ENCODE results near the gene SORCS2.

Gene SORCS2

GRCh38 chr4:7710576-7711306, 518.4 kb downstream of the SORCS2 start:
- Mint-ChIP-seq H3K4me1 (ENCODE audit: low read depth) (no peaks in the 10 kb centered on the region), H3K36me3 (ENCODE audit: low read depth) (no peaks in the 10 kb centered on the region), H3K4me3 (no peak overlapping the region), H3K27ac (no peak overlapping the region), H3K9me3 (no peaks in the 10 kb centered on the region), H3K27me3 (ENCODE audit: low read depth) (no peaks in the 10 kb centered on the region)

- H3K4me3 Mint-ChIP-seq: no peak overlapping the region
- no peaks in the 10 kb centered on the region for H3K27me3 Mint-ChIP-seq (ENCODE audit: low read depth)
- no peak overlapping the region for H3K27ac Mint-ChIP-seq
- no peaks in the 10 kb centered on the region for H3K9me3 Mint-ChIP-seq
- no peaks in the 10 kb centered on the region for H3K36me3 Mint-ChIP-seq (ENCODE audit: low read depth)
- no peaks in the 10 kb centered on the region for H3K4me1 Mint-ChIP-seq (ENCODE audit: low read depth)
Measured at GRCh38 chr4:7711307-7711963, 519.1 kb downstream of the SORCS2 start.

- Mint-ChIP-seq H3K27me3 (ENCODE audit: low read depth) (no peaks in the 10 kb centered on the region), H3K4me3 (no peak overlapping the region), H3K9me3 (no peaks in the 10 kb centered on the region), H3K4me1 (ENCODE audit: low read depth) (no peaks in the 10 kb centered on the region), H3K36me3 (ENCODE audit: low read depth) (no peaks in the 10 kb centered on the region), H3K27ac (no peak overlapping the region)
Measured at GRCh38 chr4:7712021-7712671, 519.8 kb downstream of the SORCS2 start.

GRCh38 chr4:7713757-7714156, 521.4 kb downstream of the SORCS2 start:
- Mint-ChIP-seq H3K27me3 (ENCODE audit: low read depth) (no peaks in the 10 kb centered on the region), H3K9me3 (no peaks in the 10 kb centered on the region)

GRCh38 chr4:7714176-7714575, 521.8 kb downstream of the SORCS2 start:
- Mint-ChIP-seq H3K36me3 (ENCODE audit: low read depth) (no peaks in the 10 kb centered on the region), H3K27me3 (ENCODE audit: low read depth) (no peaks in the 10 kb centered on the region), H3K4me1 (ENCODE audit: low read depth) (no peaks in the 10 kb centered on the region)

More at GRCh38 chr4:7713757-7714156, 521.4 kb downstream of the SORCS2 start:
- Mint-ChIP-seq H3K36me3 (ENCODE audit: low read depth) (no peaks in the 10 kb centered on the region), H3K27ac (no peak overlapping the region), H3K4me1 (ENCODE audit: low read depth) (no peaks in the 10 kb centered on the region), H3K4me3 (no peak overlapping the region)

GRCh38 chr4:7714738-7715137, 522.4 kb downstream of the SORCS2 start:
- H3K27me3 Mint-ChIP-seq (ENCODE audit: low read depth): no peaks in the 10 kb centered on the region
- no peaks in the 10 kb centered on the region for H3K9me3 Mint-ChIP-seq
- H3K36me3 Mint-ChIP-seq (ENCODE audit: low read depth): no peaks in the 10 kb centered on the region
- H3K27ac Mint-ChIP-seq: no peak overlapping the region
- no peak overlapping the region for H3K4me3 Mint-ChIP-seq
- no peaks in the 10 kb centered on the region for H3K4me1 Mint-ChIP-seq (ENCODE audit: low read depth)

More at GRCh38 chr4:7714176-7714575, 521.8 kb downstream of the SORCS2 start:
- Mint-ChIP-seq H3K4me3 (no peak overlapping the region), H3K27ac (no peak overlapping the region), H3K9me3 (no peaks in the 10 kb centered on the region)

GRCh38 chr4:7715271-7716009, 523.1 kb downstream of the SORCS2 start:
- Mint-ChIP-seq H3K9me3 (no peaks in the 10 kb centered on the region), H3K4me3 (no peak overlapping the region), H3K27me3 (ENCODE audit: low read depth) (no peaks in the 10 kb centered on the region), H3K27ac (no peak overlapping the region), H3K36me3 (ENCODE audit: low read depth) (no peaks in the 10 kb centered on the region), H3K4me1 (ENCODE audit: low read depth) (no peaks in the 10 kb centered on the region)

GRCh38 chr4:7716010-7716721, 523.8 kb downstream of the SORCS2 start:
- Mint-ChIP-seq H3K27me3 (ENCODE audit: low read depth) (no peaks in the 10 kb centered on the region), H3K4me3 (no peak overlapping the region), H3K36me3 (ENCODE audit: low read depth) (no peaks in the 10 kb centered on the region), H3K4me1 (ENCODE audit: low read depth) (no peaks in the 10 kb centered on the region), H3K27ac (peak overlapping the region; percentile 3), H3K9me3 (no peaks in the 10 kb centered on the region)

GRCh38 chr4:7717161-7717560, 524.8 kb downstream of the SORCS2 start:
- Mint-ChIP-seq H3K27ac (no peak overlapping the region), H3K27me3 (ENCODE audit: low read depth) (no peaks in the 10 kb centered on the region)

GRCh38 chr4:7717946-7718490, 525.7 kb downstream of the SORCS2 start:
- Mint-ChIP-seq H3K4me1 (ENCODE audit: low read depth) (no peaks in the 10 kb centered on the region), H3K4me3 (no peak overlapping the region), H3K27ac (no peak overlapping the region), H3K27me3 (ENCODE audit: low read depth) (no peaks in the 10 kb centered on the region), H3K36me3 (ENCODE audit: low read depth) (no peaks in the 10 kb centered on the region), H3K9me3 (no peaks in the 10 kb centered on the region)

More at GRCh38 chr4:7717161-7717560, 524.8 kb downstream of the SORCS2 start:
- H3K9me3 Mint-ChIP-seq: no peaks in the 10 kb centered on the region
- no peak overlapping the region for H3K4me3 Mint-ChIP-seq
- H3K36me3 Mint-ChIP-seq (ENCODE audit: low read depth): no peaks in the 10 kb centered on the region
- no peaks in the 10 kb centered on the region for H3K4me1 Mint-ChIP-seq (ENCODE audit: low read depth)

GRCh38 chr4:7719354-7720174, 527.2 kb downstream of the SORCS2 start:
- no peaks in the 10 kb centered on the region for H3K4me1 Mint-ChIP-seq (ENCODE audit: low read depth)
- H3K27ac Mint-ChIP-seq: no peak overlapping the region
- no peaks in the 10 kb centered on the region for H3K27me3 Mint-ChIP-seq (ENCODE audit: low read depth)
- peaks cover 7% of the 10 kb centered on the region for H3K9me3 Mint-ChIP-seq
- no peaks in the 10 kb centered on the region for H3K36me3 Mint-ChIP-seq (ENCODE audit: low read depth)
- H3K4me3 Mint-ChIP-seq: no peak overlapping the region

- Mint-ChIP-seq H3K4me1 (ENCODE audit: low read depth) (no peaks in the 10 kb centered on the region), H3K27me3 (ENCODE audit: low read depth) (no peaks in the 10 kb centered on the region), H3K4me3 (no peak overlapping the region), H3K36me3 (ENCODE audit: low read depth) (no peaks in the 10 kb centered on the region), H3K9me3 (peaks cover 10% of the 10 kb centered on the region), H3K27ac (no peak overlapping the region)
Measured at GRCh38 chr4:7721984-7722551, 529.7 kb downstream of the SORCS2 start.
